OCI-LY7 (cell line): ENCODE data around the gene GLB1L3.

Experiments
- EZH2phosphoT487 ChIP-seq: fragments of 200-600 bp; sonication (generic); IDR thresholded peaks from 2 replicates; pipeline ENCODE4 v1.6.1; 2018; ENCODE audit warnings: low read depth, borderline replicate concordance, mild to moderate bottlenecking, mixed run types, antibody characterized with exemption, low read length, moderate library complexity, mixed read lengths
- TF ChIP-seq, protein P1 (sequence below): fragments of 200-600 bp; sonication (generic); conservative IDR thresholded peaks from 2 replicates; pipeline ENCODE4 v1.5.1; 2014; ENCODE audit warnings: mild to moderate bottlenecking, antibody characterized with exemption, low read length, moderate library complexity, mixed read lengths

GRCh38 chr11:134273317-134273712 lies 2.9 kb upstream of the GLB1L3 start:
- TF ChIP-seq, protein P1, sequence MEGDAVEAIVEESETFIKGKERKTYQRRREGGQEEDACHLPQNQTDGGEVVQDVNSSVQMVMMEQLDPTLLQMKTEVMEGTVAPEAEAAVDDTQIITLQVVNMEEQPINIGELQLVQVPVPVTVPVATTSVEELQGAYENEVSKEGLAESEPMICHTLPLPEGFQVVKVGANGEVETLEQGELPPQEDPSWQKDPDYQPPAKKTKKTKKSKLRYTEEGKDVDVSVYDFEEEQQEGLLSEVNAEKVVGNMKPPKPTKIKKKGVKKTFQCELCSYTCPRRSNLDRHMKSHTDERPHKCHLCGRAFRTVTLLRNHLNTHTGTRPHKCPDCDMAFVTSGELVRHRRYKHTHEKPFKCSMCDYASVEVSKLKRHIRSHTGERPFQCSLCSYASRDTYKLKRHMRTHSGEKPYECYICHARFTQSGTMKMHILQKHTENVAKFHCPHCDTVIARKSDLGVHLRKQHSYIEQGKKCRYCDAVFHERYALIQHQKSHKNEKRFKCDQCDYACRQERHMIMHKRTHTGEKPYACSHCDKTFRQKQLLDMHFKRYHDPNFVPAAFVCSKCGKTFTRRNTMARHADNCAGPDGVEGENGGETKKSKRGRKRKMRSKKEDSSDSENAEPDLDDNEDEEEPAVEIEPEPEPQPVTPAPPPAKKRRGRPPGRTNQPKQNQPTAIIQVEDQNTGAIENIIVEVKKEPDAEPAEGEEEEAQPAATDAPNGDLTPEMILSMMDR: no peak
- TF ChIP-seq EZH2phosphoT487: no peak
